ENCODE results near the gene FAAP20.

Gene FAAP20

DNA sequence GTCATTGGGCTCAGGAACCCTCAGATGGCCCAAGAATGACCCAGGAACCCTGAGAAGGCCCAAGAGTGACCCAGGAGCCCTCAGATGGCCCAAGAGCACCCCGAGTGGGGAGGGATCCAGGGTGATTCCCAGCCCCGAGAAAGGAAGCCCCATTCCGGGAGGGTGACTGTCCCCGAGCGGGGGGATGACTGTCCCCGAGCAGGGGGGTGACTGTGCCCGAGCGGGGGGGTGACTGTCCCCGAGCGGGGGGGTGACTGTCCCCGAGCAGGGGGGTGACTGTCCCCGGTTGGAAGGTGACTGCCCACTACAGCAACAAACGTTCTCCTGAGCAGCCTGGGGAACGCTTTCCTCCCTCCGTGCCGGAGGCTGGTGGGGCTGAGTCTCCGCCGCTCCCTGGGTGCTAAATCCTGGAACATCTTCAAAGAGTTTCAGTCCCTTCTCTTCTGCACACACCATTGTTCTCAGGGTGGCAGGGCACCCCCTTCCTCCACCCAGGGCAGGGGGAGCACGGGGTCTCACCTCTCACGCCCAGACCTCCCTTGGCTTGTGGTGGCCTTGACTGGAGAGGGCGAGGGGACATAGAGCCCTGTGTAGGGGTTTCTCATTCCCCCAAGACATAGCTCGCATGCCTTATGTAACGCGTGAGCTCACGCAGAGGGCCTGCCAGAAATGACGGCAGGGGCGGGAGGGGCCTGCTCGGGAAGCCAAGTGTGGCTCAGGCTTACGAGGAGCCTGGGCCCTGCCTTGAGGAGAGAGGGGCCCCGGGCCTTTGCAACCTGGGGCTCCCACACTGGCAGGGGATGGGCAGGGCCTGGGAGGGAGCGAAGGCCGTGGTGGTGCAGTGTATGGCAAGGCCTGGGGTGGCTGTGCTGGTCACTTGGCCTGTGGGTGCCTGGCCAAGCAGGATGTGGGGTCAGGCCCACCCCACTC lies 19.3 kb upstream of the FAAP20 start:
- TF ChIP-seq ZFX (IDR thresholded peaks at IDR 0.05), result no peak
- TF ChIP-seq CTCF (conservative IDR thresholded peaks at IDR 0.05), result no peak
- H3K27ac ChIP-seq, result no peak overlapping the region; the same call in 1 of the 2 replicates

DNA sequence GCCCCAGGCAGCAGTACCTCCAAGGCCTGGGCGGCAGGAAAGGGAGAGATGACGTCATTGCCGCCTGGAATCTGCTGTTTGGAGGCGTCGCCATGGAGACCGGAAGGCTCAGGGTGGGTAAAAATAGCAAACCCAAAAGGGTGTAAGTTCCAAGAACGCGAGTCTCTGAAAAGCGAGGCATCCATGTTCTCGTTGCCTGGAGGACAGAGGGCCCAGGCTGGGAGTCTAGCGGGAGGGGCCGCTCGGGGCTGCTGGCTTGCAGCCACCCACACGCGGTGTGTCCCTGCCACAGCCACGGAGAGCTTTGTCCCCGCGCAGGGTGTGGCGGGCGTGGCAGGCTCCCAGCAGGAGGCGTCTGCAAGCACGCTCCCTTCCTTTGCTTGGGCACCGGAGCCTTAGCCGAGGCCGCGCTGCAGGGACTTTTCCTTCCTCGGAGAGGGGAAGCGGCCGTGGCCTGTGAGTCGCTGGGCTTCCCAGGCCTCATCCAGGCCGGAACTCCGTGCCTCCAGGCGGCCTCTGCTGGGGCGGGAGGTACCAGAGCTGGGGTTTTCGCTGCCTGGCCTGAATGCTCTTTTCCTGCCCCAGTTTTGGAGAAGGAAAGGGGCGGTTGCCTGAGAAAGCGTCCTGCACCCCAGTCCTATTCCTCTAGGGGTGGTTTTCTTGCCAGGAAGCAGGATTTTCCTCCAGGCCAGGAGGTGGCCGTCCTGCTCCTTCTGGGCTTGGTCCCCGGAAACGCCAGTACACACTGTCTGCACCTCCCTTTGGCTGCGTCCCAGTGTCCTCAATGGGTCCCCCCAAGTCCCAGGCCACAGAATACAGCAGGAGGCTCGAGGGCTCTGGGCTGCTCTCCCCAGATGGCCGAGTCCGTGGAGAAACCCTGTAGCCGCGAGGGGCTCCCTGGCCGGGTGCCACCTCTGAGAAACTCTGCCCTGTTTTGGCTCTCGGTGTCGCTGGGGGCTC lies 18.2 kb upstream of the FAAP20 start:
- H3K27ac ChIP-seq, result peak overlapping the region; percentile 34
- TF ChIP-seq CTCF (conservative IDR thresholded peaks at IDR 0.05) (no peak), ZFX (IDR thresholded peaks at IDR 0.05) (0 out of 2 replicates have a peak, but pooled peaks have one; percentile 24)

DNA sequence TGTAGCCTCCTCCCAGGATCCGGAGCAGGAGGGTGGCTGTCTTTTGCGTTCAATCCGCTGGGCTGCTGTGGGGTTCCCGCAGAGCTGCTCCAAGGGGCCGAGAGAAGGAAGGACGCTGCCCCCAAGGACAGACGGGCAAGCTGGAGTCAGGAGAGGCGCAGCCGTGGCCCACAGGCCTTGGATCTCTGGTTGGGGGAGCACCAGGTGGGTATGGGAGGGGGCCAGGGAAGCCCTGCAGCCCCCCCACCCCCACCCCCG lies 17.6 kb upstream of the FAAP20 start:
- TF ChIP-seq CTCF (conservative IDR thresholded peaks at IDR 0.05) (no peak), ZFX (IDR thresholded peaks at IDR 0.05) (no peak)
- no peak overlapping the region; the same call in 1 of the 2 replicates for H3K27ac ChIP-seq

DNA sequence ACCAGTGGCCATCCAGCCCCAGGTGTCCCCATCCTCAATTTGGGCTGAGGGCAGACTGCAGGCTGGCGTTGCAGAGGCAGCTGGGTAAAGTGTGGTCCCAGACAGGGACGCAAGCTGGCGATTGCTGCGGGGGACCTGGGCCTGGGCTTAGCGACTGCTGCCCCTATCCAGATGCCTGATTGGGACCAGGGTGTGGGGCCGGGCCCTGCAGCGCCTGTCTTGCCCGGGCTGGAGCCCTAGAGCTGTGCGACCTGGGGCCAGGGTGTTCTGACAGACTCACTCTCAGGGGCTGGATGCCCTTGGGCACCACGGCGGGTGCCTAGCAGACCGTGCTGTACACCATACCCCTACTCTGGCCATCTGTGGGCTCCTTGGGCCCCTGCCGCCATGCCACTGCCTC lies 16.2 kb upstream of the FAAP20 start:
- TF ChIP-seq ZFX (IDR thresholded peaks at IDR 0.05) (no peak), CTCF (conservative IDR thresholded peaks at IDR 0.05) (no peak)
- no peak overlapping the region for H3K27ac ChIP-seq

DNA sequence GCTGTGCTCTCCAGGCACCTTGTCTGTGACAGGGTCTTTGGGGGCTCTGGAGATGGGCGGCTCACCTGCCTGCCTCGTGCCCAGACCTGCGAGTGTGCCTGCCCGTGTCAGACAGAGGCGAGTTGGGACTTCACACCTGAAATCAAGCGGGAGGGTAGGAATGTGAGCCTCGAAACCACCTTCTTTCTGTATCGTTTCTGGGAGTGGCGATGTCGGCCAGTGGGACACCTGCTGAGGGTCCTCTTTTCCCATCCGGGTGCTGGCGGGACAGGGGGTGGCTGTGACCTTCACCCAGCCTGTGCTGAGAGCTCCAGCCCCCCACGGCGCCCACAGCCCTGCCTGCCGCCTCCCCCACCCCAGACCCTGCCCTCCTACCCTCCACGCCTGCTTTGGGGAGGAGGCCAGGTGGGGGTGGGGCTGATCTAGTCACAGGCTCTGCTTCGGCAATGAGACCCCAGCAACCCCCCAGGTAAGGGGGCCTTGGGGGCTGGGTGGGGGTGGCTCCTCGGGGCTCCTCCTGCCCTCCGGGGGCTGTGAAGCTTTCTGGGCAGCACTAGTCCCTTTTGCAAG lies 15.6 kb upstream of the FAAP20 start:
- no peak overlapping the region; the same call in 1 of the 2 replicates for H3K27ac ChIP-seq
- TF ChIP-seq ZFX (IDR thresholded peaks at IDR 0.05) (no peak), CTCF (conservative IDR thresholded peaks at IDR 0.05) (no peak)

GRCh38 chr1:2209400-2210083 lies 15.0 kb upstream of the FAAP20 start:
- H3K27ac ChIP-seq, result peak overlapping the region; percentile 77; the same call in 1 of the 2 replicates
- TF ChIP-seq CTCF (conservative IDR thresholded peaks at IDR 0.05) (no peak), ZFX (IDR thresholded peaks at IDR 0.05) (no peak)
